Spinal cord (tissue), 10 donors: ENCODE measurements around the gene MOV10L1. TPM values are rescaled to one million over a fixed set of nuclear protein-coding genes. Genes with fewer than 3 reads are reported as not detected.
"Not testable (repeated sequence)": the region's sequence is repeated elsewhere in the genome, so short reads cannot be mapped to it uniquely, and the experiment has no call there.

Source experiments
- DNase-seq, 6 donors: peaks; one replicate each; pipeline versions ENCODE4 v3.0.0 to v3.0.0-alpha.2; 2013 to 2015; ENCODE audit warnings: low spot score in 6 of 6, low read depth in 4 of 6
- H3K27ac ChIP-seq: one replicate; pipeline ENCODE4 v1.5.1; 2013; ENCODE audit warnings: low read depth, low read length, control low read depth
- H3K27me3 ChIP-seq: one replicate; pipeline ENCODE4 v1.6.1; 2013; ENCODE audit warnings: low read length; ENCODE audit not compliant: control insufficient read depth, insufficient read depth
- H3K36me3 ChIP-seq: one replicate; pipeline ENCODE4 v1.6.1; 2013; ENCODE audit warnings: low read length; ENCODE audit not compliant: control insufficient read depth, insufficient read depth
- H3K4me1 ChIP-seq: one replicate; pipeline ENCODE4 v1.6.1; 2013; ENCODE audit warnings: low read length; ENCODE audit not compliant: control insufficient read depth, insufficient read depth
- H3K4me3 ChIP-seq: one replicate; pipeline ENCODE4 v1.5.1; 2013; ENCODE audit warnings: low read depth, low read length, control low read depth
- H3K9me3 ChIP-seq: one replicate; pipeline ENCODE4 v1.6.1; 2013; ENCODE audit warnings: low read length; ENCODE audit not compliant: control insufficient read depth, insufficient read depth
- WGBS: methylation state at CpG from one replicate; pipeline ENCODE4 v1.1.5; 2013; ENCODE audit warnings: missing lambda C conversion rate; ENCODE audit not compliant: insufficient coverage; 5-methylcytosine and 5-hydroxymethylcytosine counted together
- polyA plus RNA-seq, 2 donors: library from polyadenylated mRNA; unstranded; fragments of 120-200 nt; gene quantifications; one replicate each; pipeline ENCODE4 v1.2.1, GENCODE V29; 2013; ENCODE audit not compliant: insufficient read length in 2 of 2
- total RNA-seq, 2 donors: library from RNA; depleted of rRNA in 1 of 2; stranded (reverse); fragments of 120-200 nt in 1 of 2; fragments of >200 nt in 1 of 2; gene quantifications; one replicate each; pipeline versions ENCODE4 v1.2.3 to v1.2.4, GENCODE V29; 2013 to 2014
- donor health status: healthy.

Gene MOV10L1
- total and polyA plus RNA-seq, 4 donors: 1.9 to 4.9 (median 3.5) TPM

DNA sequence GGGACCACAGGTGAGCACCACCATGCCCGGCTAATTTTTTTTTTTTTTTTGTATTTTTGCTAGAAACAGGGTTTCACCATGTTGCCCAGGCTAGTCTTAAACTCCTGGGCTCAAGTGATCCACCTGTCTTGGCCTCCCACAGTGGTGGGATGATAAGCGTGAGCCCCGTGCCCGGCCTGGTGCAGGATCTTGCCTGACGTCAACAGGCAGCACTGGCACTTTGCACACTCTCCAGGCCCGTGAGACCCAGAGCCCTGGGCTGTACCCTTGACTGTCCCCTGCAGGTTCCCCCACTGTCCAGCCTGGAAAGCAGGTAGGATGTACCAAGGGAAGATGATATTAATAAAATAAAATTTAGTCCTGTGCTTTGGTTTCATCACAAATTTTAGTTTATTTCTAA, 51.7 kb downstream of the MOV10L1 start:
- no peaks in the 10 kb centered on the region for H3K36me3 ChIP-seq
- no peak overlapping the region for H3K27ac ChIP-seq
- DNase-seq: no peak
- H3K4me1 ChIP-seq: peaks cover 12% of the 10 kb centered on the region
- H3K27me3 ChIP-seq: no peaks in the 10 kb centered on the region
- H3K4me3 ChIP-seq: no peak overlapping the region
- WGBS: 89% methylated on average over 5 of the region's 6 CpGs
- no peaks in the 10 kb centered on the region for H3K9me3 ChIP-seq

DNA sequence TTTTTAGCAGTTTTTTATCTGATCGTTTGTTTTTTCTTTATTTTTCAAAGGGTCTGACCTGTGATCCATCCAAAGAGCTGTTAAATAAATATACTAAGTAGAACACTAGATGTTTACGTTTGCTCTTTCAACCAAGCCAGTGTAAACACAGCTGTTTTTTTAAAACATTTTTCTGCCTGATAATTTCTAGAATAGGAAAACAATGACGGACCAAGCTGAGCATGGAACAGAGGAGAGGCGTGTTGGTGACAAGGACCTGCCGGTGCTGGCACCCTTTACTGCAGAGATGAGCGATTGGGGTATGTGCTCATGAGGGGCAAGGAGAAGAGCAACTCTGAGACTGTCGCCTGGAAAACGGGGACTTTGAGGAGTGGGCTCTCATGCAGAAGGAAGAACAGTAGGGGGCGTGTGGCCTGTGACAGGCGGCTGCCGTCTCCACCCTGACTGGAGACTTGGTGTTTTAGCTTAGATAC, 52.1 kb downstream of the MOV10L1 start:
- Histone ChIP-seq H3K4me3 (no peak overlapping the region), H3K9me3 (no peaks in the 10 kb centered on the region), H3K27me3 (no peaks in the 10 kb centered on the region), H3K4me1 (peaks cover 13% of the 10 kb centered on the region), H3K27ac (no peak overlapping the region), H3K36me3 (no peaks in the 10 kb centered on the region)
- 19% methylated on average over 9 of the region's 11 CpGs for WGBS
- peak in 2 of 6 donors; percentile 53 to 56 for DNase-seq

DNA sequence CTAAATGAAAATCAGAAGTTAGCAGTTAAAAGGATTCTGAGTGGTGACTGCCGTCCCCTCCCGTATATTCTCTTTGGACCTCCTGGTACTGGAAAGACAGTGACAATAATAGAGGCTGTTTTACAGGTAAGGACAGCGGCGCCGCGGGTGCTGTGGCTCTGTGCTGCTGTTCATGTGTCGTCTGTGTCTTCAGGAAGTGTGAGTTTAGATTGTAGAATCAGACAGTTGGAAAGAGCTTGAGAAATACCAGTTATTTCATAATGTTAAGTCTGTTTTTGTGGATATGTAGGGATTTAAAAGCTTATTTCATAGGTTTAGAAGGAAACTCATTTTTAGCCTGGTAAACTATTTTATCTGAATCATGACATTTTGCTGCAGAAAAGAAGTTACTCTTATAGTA, 53.3 kb downstream of the MOV10L1 start:
- Histone ChIP-seq H3K36me3 (no peaks in the 10 kb centered on the region), H3K9me3 (no peaks in the 10 kb centered on the region), H3K27ac (no peak overlapping the region), H3K4me3 (no peak overlapping the region), H3K27me3 (no peaks in the 10 kb centered on the region), H3K4me1 (peaks cover 24% of the 10 kb centered on the region)
- 93% methylated on average over 7 of the region's 7 CpGs for WGBS
- DNase-seq: no peak

DNA sequence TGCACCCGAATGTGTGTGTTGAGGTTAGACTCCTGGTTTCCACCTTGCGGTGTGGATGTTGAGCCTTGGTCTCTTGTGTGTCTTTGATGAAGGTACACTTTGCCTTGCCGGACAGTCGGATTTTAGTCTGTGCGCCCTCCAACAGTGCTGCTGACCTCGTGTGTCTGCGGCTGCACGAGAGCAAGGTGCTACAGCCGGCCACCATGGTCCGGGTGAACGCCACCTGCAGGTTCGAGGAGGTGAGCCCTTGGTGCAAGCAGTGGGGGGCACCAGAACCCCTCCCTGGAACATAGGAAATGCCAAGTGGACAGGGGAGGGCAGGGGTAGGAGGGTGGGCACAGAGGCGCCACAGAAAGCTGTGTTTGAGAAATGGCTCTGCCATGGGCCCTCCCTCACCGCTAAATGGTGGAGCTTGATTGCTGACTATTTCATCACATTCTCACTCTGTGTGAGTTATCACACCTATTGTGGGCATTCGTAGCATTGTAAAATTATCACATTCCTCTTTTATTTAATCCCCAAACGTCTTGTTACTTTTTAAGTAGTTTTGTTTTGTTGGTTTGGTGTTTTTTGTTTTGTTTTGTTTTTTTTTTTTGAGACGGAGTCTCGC, 54.3 kb downstream of the MOV10L1 start:
- H3K27ac ChIP-seq: no peak overlapping the region
- no peaks in the 10 kb centered on the region for H3K27me3 ChIP-seq
- no peak for DNase-seq
- WGBS: 87% methylated on average over 13 of the region's 18 CpGs
- H3K4me1 ChIP-seq: peaks cover 27% of the 10 kb centered on the region
- no peaks in the 10 kb centered on the region for H3K9me3 ChIP-seq
- H3K36me3 ChIP-seq: no peaks in the 10 kb centered on the region
- no peak overlapping the region for H3K4me3 ChIP-seq

DNA sequence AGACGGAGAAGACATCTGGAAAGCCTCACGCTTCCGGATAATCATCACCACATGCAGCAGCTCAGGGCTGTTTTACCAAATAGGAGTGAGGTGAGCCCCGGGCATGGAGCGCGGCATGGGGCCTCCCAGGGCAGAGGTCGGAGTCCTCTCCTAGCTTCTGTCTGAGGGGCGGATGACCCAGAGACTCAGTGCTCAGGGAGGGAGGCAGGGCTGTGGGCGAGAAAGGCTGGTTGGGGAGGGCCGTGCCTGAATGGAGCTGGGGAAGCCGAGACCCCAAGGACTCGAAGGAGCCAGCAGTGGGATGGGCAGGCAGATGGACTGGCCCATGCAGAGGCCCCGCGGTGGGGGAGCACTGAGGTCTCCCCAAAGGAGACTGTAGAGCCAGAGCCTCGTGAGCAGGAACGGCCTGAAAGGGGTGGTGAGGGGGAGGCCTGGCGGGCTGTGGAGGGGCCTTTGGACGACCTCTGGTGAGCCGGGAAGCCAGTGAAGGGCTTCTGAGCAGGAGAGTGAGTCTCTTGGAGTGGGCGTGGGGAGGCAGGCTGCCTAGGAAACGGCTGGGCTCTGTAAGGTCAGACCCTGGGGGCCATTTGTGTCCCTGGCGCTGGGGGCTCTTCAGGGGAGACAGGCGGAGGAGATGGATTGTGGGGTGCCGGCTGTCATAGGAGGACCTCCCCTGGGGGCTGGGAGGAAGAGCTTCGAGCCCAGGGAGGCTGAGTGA, 56.1 kb downstream of the MOV10L1 start:
- H3K4me1 ChIP-seq: peaks cover 31% of the 10 kb centered on the region
- no peaks in the 10 kb centered on the region for H3K27me3 ChIP-seq
- no peaks in the 10 kb centered on the region for H3K36me3 ChIP-seq
- no peak for DNase-seq
- H3K4me3 ChIP-seq: no peak overlapping the region
- H3K27ac ChIP-seq: no peak overlapping the region
- WGBS: 51% methylated on average over 22 of the region's 25 CpGs
- no peaks in the 10 kb centered on the region for H3K9me3 ChIP-seq

DNA sequence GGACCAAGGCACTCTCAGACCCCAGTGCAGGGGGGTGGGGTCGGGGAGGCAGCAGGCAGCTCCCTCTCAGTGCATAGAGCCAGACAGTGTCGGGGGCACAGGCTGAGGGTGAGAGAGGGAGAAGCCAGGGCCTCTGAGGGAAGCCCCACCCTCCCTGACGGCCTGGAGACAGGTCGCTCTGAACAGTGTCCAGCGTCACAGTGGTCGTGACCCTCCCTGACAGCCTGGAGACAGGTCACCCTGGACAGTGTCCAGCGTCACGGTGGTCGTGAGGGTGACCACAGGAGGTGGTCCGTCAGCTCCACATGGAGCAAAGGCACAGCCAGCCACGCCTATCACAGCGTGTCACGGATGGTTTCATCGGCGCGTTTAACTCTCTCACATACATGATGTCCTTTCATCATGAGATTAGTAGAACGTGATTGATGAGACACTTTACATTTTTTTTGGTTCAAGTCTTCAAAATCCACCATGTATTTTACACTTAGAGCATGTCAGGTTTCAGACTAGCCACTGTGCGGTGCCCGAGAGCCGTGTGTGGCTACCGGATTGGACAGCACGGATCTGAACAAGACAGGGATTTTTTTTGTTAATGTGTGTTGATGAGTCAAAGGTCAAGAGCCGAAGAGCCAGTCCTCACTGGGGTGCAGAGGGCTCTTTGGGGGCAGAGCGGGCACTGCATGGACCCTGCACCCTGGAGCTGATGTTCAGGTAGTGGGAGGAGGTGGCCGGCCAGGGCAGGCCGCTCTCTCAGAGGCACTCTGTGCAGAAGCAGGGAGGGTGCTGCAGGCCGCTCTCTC, 56.8 kb downstream of the MOV10L1 start:
- 41% methylated on average over 17 of the region's 27 CpGs for WGBS
- H3K4me3 ChIP-seq: peak overlapping the region; percentile 5
- DNase-seq: peak in 5 of 6 donors; percentile 33 to 92 (median 52)
- peaks cover 36% of the 10 kb centered on the region for H3K4me1 ChIP-seq
- H3K27me3 ChIP-seq: no peaks in the 10 kb centered on the region
- H3K9me3 ChIP-seq: no peaks in the 10 kb centered on the region
- H3K27ac ChIP-seq: no peak overlapping the region
- no peaks in the 10 kb centered on the region for H3K36me3 ChIP-seq

DNA sequence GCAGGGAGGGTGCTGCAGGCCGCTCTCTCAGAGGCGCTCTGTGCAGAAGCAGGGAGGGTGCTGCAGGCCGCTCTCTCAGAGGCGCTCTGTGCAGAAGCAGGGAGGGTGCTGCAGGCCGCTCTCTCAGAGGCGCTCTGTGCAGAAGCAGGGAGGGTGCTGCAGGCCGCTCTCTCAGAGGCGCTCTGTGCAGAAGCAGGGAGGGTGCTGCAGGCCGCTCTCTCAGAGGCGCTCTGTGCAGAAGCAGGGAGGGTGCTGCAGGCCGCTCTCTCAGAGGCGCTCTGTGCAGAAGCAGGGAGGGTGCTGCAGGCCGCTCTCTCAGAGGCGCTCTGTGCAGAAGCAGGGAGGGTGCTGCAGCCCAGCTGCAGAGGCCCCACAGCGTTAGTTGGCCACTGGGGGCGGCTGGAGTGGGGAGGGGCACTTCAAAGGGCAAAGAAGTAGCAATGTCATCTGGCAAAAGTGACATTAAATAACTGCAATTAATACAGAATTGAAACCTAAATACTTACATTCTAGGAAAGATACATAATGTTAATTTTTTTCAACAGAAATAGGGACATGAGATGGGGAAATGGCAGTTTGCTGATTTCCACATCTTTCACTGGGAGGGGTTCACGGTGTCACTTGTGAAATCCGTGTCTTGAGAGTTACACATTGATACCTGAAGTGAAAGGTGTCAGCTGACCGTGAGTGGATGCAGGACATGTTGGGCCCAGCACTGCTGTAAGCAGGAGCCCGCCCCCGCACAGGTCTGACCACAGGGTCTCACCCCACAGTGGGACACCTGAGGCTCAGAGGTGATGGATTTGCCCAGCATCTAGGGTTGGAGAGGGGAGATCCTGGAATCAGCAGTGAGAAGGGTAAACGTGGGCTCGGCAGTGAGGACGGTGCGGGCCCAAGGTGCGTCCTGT, 57.7 kb downstream of the MOV10L1 start:
- WGBS: 95% methylated on average over 10 of the region's 26 CpGs
- peaks cover 40% of the 10 kb centered on the region for H3K4me1 ChIP-seq
- not testable (repeated sequence) for H3K9me3 ChIP-seq, DNase-seq, H3K36me3 ChIP-seq, H3K27me3 ChIP-seq, H3K27ac ChIP-seq, H3K4me3 ChIP-seq

DNA sequence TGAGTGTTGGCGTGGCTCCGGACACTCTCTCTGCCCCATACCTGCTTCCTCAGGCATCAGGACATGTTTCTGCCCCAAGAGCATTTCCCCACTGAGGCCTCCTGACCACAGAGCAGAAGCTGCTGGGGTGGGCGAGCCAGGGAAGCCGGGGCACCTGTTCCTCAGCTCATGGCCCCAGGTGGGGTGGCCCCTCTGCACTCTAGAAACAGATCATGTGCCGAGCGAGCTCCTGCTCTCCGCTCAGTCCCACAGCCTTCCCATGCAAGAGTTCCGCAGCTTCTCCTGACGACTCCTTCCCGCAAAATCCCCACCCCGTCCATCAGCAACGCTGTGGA, 58.3 kb downstream of the MOV10L1 start:
- no peaks in the 10 kb centered on the region for H3K9me3 ChIP-seq
- H3K4me3 ChIP-seq: no peak overlapping the region
- H3K4me1 ChIP-seq: peaks cover 40% of the 10 kb centered on the region
- no peaks in the 10 kb centered on the region for H3K27me3 ChIP-seq
- 97% methylated on average over 12 of the region's 12 CpGs for WGBS
- no peaks in the 10 kb centered on the region for H3K36me3 ChIP-seq
- DNase-seq: no peak
- no peak overlapping the region for H3K27ac ChIP-seq
